Stimulated activated CD4-positive, alpha-beta T cell treated with anti-CD3 and anti-CD28 coated beads, TNF-alpha, amount 100 ng/mL, for 48 hours (primary cell): Measurements from ENCODE around the gene RGPD3.
A peak's percentile ranks its signal among the peaks of the same experiment; 100 is the strongest.
"Not testable (repeated sequence)": the region's sequence is repeated elsewhere in the genome, so short reads cannot be mapped to it uniquely, and the experiment has no call there.

Source experiments
- DNase-seq, 3 donors: peaks; one replicate each; pipeline ENCODE4 v3.0.0-alpha.2; 2020; ENCODE audit warnings: low read depth in 3 of 3

The RGPD3 gene

GRCh38 chr2:106486551-106487385 lies 18.6 kb upstream of the RGPD3 start, which contains the start of gene CD8B2:
CD8B2 (plus strand) TSS chr2:106487364; CDS start chr2:106487427, 63 bp downstream.
- not testable (repeated sequence) for DNase-seq

- DNase-seq = not testable (repeated sequence)
These were observed 11.3 kb upstream of the RGPD3 start for GRCh38 chr2:106479563-106479962.

- not testable (repeated sequence) for DNase-seq
These were observed 9.4 kb upstream of the RGPD3 start for GRCh38 chr2:106477647-106478046.

GRCh38 chr2:106470658-106471057 lies 2.4 kb upstream of the RGPD3 start:
- DNase-seq = peak in 2 of 3 donors; percentile 18 to 48

GRCh38 chr2:106467516-106467915 lies 697 bp downstream of the RGPD3 start:
- not testable (repeated sequence) for DNase-seq

- peak in 1 of 3 donors; percentile 1 for DNase-seq
These were observed 6.3 kb downstream of the RGPD3 start for GRCh38 chr2:106461882-106462281.

GRCh38 chr2:106390680-106391079 lies 77.5 kb downstream of the RGPD3 start:
- not testable (repeated sequence) for DNase-seq

- DNase-seq = not testable (repeated sequence)
These were observed 79.3 kb downstream of the RGPD3 start for GRCh38 chr2:106388814-106389410.

- DNase-seq = not testable (repeated sequence)
These were observed 83.7 kb downstream of the RGPD3 start for GRCh38 chr2:106384548-106384947.

GRCh38 chr2:106381867-106382266 lies 86.3 kb downstream of the RGPD3 start:
- not testable (repeated sequence) for DNase-seq

- not testable (repeated sequence) for DNase-seq
These were observed 88.6 kb downstream of the RGPD3 start for GRCh38 chr2:106379567-106379966.

GRCh38 chr2:106369182-106369581 lies 99.0 kb downstream of the RGPD3 start:
- DNase-seq = not testable (repeated sequence)

- no peak for DNase-seq
These were observed 101.9 kb downstream of the RGPD3 start for GRCh38 chr2:106366204-106366885.

GRCh38 chr2:106363791-106364190 lies 104.4 kb downstream of the RGPD3 start:
- DNase-seq = no peak

GRCh38 chr2:106362789-106363188 lies 105.4 kb downstream of the RGPD3 start:
- DNase-seq = no peak

GRCh38 chr2:106359512-106359911 lies 108.7 kb downstream of the RGPD3 start:
- DNase-seq = no peak

GRCh38 chr2:106358521-106358920 lies 109.7 kb downstream of the RGPD3 start:
- DNase-seq = no peak

- DNase-seq = no peak
These were observed 110.1 kb downstream of the RGPD3 start for GRCh38 chr2:106358081-106358480.

GRCh38 chr2:106356291-106356690 lies 111.9 kb downstream of the RGPD3 start:
- DNase-seq = no peak

- DNase-seq = no peak
These were observed 114.5 kb downstream of the RGPD3 start for GRCh38 chr2:106353676-106354075.

GRCh38 chr2:106350980-106351379 lies 117.2 kb downstream of the RGPD3 start:
- DNase-seq = no peak

GRCh38 chr2:106344302-106344701 lies 123.9 kb downstream of the RGPD3 start:
- DNase-seq = no peak
